ENCODE results near the gene MVD.

DNA sequence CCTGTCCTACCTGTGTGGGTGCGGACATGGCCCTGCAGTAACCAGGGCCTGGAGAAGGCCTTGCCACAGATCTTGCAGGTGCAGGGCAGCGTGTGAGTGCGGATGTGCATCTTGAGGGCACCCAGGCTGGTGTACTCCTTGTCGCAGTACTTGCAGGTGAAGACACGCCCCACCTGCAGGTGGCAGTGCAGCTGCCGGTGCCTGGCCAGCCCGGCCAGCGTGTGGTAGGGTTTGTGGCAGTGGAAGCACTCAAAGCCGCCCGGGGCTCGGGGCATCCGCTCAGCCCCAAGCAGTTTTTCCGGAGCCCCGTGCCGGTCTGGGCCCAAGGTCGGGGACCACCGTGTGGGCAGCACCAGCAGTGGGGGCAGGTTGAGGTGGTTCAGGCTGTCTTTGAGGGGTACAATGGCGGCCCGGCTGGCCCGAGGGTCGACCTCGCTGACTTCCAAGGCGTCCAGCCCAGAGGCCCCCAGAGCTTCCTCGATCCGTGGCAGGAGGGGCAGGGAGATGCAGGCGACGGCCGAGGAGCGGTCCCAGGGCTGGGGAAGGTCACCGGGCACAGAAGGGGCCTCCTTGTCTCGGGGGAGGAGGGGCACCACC lies 18.3 kb upstream of the MVD start:
- TF ChIP-seq EZH2 (IDR thresholded peaks at IDR 0.05; ENCODE audit: low read length, missing control alignments) (no peak), CTCF (conservative IDR thresholded peaks at IDR 0.05 in 1 of 2, IDR thresholded peaks at IDR 0.05 in 1 of 2; ENCODE audit: low read depth in 1 of 2, low read length in 2 of 2) (no peak)

Data from fibroblast of lung (primary cell).